ENCODE results near the gene FAM240B.

The FAM240B gene

GRCh38 chr9:38662763-38663593 is 57.0 kb downstream of the FAM240B start:
- no peak for DNase-seq

GRCh38 chr9:38659538-38659937 is 60.4 kb downstream of the FAM240B start:
- DNase-seq: no peak

- DNase-seq: no peak
These were observed 63.0 kb downstream of the FAM240B start for GRCh38 chr9:38656896-38657295.

DNA sequence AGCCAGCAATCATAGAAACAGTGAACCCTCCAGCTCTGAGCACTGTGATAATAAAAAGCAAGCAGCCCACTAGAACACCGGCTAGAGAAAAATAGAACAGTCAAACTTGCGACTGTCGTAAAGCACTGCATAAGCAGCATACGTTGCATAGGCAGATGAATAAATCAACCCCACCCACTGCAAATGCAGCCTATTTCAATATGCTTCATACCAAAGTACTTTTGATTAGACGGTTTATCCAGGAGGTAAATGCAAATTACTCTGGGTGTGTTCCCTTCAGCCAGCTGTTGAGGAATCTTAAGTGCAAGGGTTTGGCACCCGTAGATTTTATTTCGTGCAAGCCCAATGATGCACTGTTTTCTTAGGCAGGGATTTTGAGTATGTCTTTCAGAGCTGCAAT is 67.4 kb downstream of the FAM240B start:
- no peak for DNase-seq

DNA sequence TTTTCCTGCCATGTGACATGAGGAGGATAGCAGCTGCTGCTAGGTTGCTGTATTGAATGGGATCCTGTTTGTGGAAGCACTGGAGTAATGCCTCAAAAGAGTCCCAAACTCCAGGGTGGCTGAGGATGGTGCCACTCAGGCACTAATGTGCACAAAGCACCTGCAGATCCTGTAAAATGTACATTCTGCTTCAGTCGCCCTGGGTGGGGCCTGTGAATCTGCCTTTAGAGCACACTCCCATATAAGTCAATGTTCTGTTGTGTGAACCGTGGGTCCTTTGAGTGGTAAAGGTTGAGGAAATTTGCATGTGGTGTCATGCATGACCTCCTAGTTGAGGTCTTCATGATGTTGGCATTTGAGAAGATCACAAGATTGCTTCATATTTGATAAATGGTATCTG is 67.9 kb downstream of the FAM240B start:
- no peak for DNase-seq

DNA sequence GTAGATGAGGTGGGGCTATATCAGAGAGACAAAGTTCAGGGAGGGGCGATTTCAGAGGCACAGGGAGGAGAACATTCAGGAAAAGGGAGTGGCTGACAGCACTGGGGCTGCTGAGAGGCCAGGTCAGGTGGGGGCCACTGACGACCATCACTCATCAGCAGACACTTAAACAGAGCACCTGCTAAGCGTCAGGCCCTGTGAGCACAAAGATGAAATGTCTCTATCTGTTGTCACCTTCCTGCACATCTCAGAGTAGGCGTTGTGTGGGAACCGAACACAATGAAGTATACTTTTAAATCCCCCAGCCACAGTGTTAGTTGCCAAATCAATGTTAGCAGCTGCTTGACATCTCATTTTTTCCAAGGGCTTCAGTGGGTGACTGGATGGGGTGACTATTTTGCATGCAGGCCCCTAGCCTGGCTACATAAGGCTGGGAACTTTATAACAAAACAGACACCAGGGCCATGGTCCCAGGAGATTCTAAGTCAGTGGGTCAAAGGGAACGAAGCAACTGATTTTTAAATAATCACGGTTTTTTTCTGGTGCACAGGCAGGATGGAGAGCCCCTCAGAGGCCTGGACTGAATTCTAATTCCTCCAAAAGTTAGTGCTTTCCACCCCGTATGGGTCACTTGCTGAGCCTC is 68.4 kb downstream of the FAM240B start:
- DNase-seq: no peak

- no peak for DNase-seq
These were observed 69.4 kb downstream of the FAM240B start for GRCh38 chr9:38650564-38650963.

- DNase-seq: no peak
These were observed 70.1 kb downstream of the FAM240B start for GRCh38 chr9:38649731-38650363.

- DNase-seq: no peak
These were observed 75.3 kb downstream of the FAM240B start for GRCh38 chr9:38644601-38645000.

All from activated gamma-delta T cell treated with Interleukin-2 at 50 U/mL for 16 hours (primary cell).